Psoas muscle (tissue), 8 donors: ENCODE data around the gene DAPK3. TPM values are rescaled to one million over a fixed set of nuclear protein-coding genes. Genes with fewer than 3 reads are reported as not detected.
"Not testable (repeated sequence)": the region's sequence is repeated elsewhere in the genome, so short reads cannot be mapped to it uniquely, and the experiment has no call there.

ENCODE experiments used
- ATAC-seq, 4 donors: fragments of 200-7000 bp; cut with Tn5 transposase; one replicate each; pipeline ENCODE4 v1.9.1; 2020; ENCODE audit warnings: moderate library complexity in 3 of 4, mild to moderate bottlenecking in 2 of 4
- DNase-seq, 2 donors: peaks; one replicate each; pipeline ENCODE4 v3.0.0-alpha.2; 2020
- H3K27ac ChIP-seq: fragments of 200-600 bp; one replicate; pipeline ENCODE4 v1.8.0; 2022
- H3K27me3 ChIP-seq, 3 donors: fragments of 200-600 bp in 1 of 3; one replicate each; pipeline versions ENCODE4 v1.6.1 to v1.8.0; 2013 to 2022; ENCODE audit warnings: low read length in 2 of 3, mild to moderate bottlenecking in 2 of 3, moderate library complexity in 1 of 3; ENCODE audit not compliant: insufficient read depth in 3 of 3
- H3K36me3 ChIP-seq, 2 donors: fragments of 200-600 bp in 1 of 2; one replicate each; pipeline versions ENCODE4 v1.6.1 to v1.8.0; 2013 to 2022; ENCODE audit warnings: low read depth in 1 of 2, mild to moderate bottlenecking in 1 of 2, moderate library complexity in 1 of 2; ENCODE audit not compliant: insufficient read depth in 1 of 2
- H3K4me1 ChIP-seq: fragments of 200-600 bp; one replicate; pipeline ENCODE4 v1.8.0; 2022
- H3K4me3 ChIP-seq: fragments of 200-600 bp; one replicate; pipeline ENCODE4 v1.8.0; 2022; ENCODE audit warnings: mild to moderate bottlenecking
- H3K9me3 ChIP-seq: fragments of 200-600 bp; one replicate; pipeline ENCODE4 v1.8.0; 2022
- CTCF ChIP-seq: fragments of 200-600 bp; IDR thresholded peaks from one replicate; pipeline ENCODE4 v1.8.0; 2022; ENCODE audit warnings: antibody characterized with exemption
- WGBS, 3 donors: extraction: QIAGEN DNeasy Blood & Tissue Kit; methylation state at CpG; one replicate each; pipeline versions ENCODE4 v1.1.6 to v1.1.7; 2013; 5-methylcytosine and 5-hydroxymethylcytosine counted together
- intact Hi-C, 2 donors: fragments of 100-400 bp; cut with DNase I; formaldehyde crosslinking; loops; one replicate each; pipeline versions ENCODE4 v1.11.0 to v1.14.2; 2022
- polyA plus RNA-seq, 3 donors: library from polyadenylated mRNA; stranded (reverse); fragments of 200-250 nt; gene quantifications; one replicate each; pipeline ENCODE4 v1.2.3, GENCODE V29; 2013
- total RNA-seq, 4 donors: library from RNA; stranded (reverse); fragmentation: NEBNext Ultra II Directional in 2 of 4; extraction: Animal tissue kit (Norgen Biotek cat#: 25700) in 2 of 4; gene quantifications; one replicate each; pipeline versions ENCODE4 v1.2.1 to v1.2.4, GENCODE V29; 2021 to 2023
- donor health status: healthy with polysubstance abuse.
- donor health status: DM: no; HTN: no; CAD: no; lungs with moderate emphysema.
- donor health status: Bipolar disorder and iron deficiency.
- donor health status: healthy.
- donor health status: DM: yes; HTN: yes; CAD: no.
- donor health status: DM: no; HTN: no; CAD: no.
- donor health status: DM: no; HTN: no; CAD: no.
- donor health status: DM: yes; HTN: yes; CAD: no.

Gene DAPK3
- total and polyA plus RNA-seq, 7 donors: 92.6 to 176 (median 142) TPM

DNA sequence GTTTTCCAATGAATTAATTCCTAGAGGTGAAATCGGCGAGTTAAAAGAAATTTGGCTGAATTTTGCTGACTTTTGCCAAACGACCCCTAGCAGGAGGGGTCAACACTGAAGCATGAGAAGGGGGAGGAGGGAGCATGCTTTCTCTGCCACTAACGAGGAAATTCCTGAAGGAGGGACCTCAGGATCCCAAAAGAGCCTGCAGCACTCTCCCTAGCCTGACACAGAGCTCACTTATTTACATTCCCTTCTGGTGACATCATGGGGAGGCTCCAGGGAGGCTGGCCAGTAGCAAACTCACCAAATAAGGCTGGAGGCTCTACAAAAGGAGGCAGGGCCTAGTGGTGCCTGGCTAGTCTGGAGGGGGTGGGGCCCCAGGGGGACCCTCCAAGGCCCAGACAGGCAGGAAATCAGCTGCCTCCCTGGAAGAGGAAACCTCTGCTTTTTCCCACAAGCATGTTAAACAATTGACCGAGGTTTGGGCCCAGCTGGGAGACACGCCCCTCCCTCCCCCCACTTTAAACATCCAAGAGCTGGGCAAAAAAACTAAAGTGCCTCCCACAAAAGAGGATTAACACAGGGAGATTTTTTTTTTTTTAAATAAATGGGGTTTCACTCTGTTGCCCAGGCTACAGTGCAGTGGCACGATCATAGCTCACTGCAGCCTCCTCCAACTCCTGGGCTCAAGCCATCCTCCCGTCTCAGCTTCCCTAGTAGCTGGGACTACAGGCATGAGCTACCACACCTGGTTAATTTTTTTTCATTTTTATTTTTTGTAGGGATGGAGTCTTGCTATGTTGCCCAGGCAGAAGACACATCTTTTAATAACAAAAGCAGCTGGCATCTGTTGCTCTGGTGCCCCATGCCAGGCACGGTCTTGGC is 2.1 kb downstream of the DAPK3 start:
- no peaks in the 10 kb centered on the region for H3K27me3 ChIP-seq

DNA sequence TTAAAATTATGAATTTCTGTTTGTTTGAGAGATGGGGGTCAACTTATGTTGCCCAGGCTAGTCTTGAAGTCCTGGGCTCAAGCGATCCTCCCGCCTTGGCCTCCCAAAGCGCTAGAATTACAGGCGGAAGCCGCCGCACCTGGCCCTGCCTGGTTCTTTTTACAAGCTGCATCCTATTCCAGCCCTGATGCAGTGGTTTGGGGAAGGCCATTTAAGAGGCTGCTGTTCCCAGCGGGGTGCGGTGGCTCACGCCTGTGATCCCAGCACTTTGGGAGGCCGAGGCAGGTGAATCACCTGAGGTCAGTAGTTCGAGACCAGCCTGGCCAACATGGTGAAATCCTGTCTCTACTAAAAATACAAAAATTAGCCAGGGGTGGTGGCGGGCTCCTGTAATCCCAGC is 2.9 kb downstream of the DAPK3 start:
- ATAC-seq, H3K9me3 ChIP-seq, H3K27me3 ChIP-seq, intact Hi-C loops: not testable (repeated sequence)
- Histone ChIP-seq H3K36me3 (peaks cover 7 to 59% of the 10 kb centered on the region in 2 donors), H3K27ac (peak overlapping the region; percentile 99), H3K4me3 (peak overlapping the region; percentile 96), H3K4me1 (peaks cover 47% of the 10 kb centered on the region)
- 85 to 88% (median 87%) methylated on average over 12 of the region's 12 CpGs for WGBS, 3 donors
- peak in 1 of 2 donors; percentile 19 for DNase-seq

More for the DNA sequence above, 2.1 kb downstream of the DAPK3 start:
- peak; percentile 66 to 77 (median 73) for ATAC-seq
- H3K4me3 ChIP-seq: peak overlapping the region; percentile 96
- no peaks in the 10 kb centered on the region for H3K9me3 ChIP-seq
- intact Hi-C loops: no loop called here
- peaks cover 47% of the 10 kb centered on the region for H3K4me1 ChIP-seq
- 10 to 17% (median 14%) methylated on average over 9 of the region's 9 CpGs for WGBS, 3 donors
- H3K27ac ChIP-seq: peak overlapping the region; percentile 99
- H3K36me3 ChIP-seq: peaks cover 3 to 51% of the 10 kb centered on the region in 2 donors
- DNase-seq: peak; percentile 84 to 90
- no peak for TF ChIP-seq CTCF

DNA sequence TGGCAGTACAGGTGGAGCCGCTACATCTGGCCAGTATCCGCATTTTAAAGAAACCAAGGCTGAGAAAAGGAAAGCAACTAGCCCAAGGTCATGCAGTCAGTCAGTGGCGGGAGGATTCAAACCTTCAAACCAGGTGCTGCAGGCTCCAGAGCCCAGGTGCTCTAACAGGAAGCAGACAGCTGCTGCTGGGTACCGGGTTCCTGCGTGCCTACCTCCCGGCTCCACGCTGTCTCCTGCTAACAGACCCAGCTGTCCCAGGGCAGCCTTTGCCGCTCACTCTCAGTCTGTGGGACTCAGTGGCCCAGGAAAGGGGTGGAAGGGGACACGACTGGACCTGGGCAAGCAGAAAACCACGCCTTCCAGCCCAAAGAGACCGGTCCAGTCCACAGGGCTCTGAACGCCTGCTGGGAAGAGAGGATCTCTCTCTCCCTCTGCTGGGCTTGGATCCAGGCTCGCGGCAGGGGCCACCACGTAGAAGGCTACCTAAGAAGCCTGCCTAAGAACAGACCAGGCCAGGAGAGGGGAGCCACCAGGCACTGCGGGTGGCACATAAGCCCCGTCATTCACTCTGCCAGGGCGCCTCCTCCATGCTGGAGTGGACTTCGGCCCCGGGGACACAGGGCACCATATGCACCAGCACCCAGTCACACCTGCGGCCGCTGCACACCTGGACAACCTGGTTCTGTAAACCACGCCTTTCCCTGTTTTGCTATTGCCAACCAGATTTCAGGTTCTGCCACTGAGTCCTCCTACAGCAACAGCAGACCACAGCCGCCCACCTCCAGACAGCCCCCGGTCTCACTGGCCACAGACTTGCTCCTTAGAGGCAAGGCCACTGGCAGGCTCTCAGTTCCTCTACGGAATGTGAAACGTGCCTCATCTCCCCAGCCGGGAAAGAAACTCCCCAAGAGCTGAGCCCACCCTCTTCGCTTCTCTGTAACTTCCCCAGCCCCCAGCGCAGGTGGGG is 4.6 kb downstream of the DAPK3 start:
- Histone ChIP-seq H3K9me3 (no peaks in the 10 kb centered on the region), H3K36me3 (peaks cover 7 to 69% of the 10 kb centered on the region in 2 donors), H3K4me3 (peak overlapping the region; percentile 96), H3K27me3 (no peaks in the 10 kb centered on the region), H3K27ac (peak overlapping the region; percentile 99), H3K4me1 (peaks cover 51% of the 10 kb centered on the region)
- peak in 1 of 2 donors; percentile 25 for DNase-seq
- intact Hi-C loops: no loop called here
- TF ChIP-seq CTCF: no peak
- 67 to 82% (median 77%) methylated on average over 30 of the region's 30 CpGs for WGBS, 3 donors
- ATAC-seq: no peak

DNA sequence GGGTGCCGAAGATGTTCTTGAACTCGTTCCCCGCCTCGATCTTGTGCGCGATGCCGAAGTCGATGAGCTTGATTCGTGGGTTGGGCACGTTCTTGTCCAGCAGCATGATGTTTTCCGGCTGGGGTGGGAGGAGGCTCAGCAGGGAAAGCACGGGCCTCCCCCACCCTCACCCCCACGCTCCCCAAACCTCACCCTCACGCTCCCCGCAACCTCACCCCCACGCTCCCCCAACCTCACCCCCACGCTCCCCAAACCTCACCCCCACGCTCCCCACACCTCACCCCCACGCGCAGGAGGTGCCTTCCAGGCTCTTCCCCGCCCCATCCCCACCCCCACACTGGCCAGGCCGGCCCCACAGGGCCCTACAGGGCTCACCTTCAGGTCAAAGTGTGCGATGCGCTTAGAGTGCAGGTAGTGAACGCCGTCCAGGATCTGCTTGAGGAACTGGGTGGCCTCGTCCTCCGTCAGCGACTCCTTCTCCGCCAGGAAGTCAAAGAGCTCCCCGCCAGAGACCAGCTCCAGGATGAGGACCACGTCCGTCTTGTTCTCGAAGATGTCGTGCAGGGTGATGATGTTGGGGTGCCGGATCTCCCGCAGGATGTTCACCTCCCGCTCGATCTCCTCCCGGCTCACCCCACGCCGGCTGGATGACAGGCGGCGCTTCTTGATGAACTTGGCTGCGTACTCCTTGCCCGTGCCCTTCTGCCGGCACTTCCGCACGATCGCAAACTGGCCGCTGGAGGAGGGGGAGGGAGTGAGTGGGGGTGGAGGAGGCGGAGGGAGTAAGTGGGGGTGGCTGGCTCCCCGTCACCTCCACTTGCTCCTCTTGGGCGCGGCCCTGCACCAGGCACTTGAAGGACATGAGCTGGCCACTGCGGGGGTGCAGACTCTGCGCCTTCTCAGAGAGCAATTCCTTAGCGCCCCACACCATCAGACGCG is 6.4 kb downstream of the DAPK3 start:
- no peaks in the 10 kb centered on the region for H3K27me3 ChIP-seq
- 84 to 90% (median 84%) methylated on average over 50 to 60 of the region's 60 CpGs for WGBS, 3 donors
- DNase-seq (peak in 1 of 2 donors; percentile 24), ATAC-seq (no peak)
- H3K36me3 ChIP-seq: peaks cover 7 to 87% of the 10 kb centered on the region in 2 donors
- H3K4me1 ChIP-seq: peaks cover 44% of the 10 kb centered on the region
- no peak for TF ChIP-seq CTCF
- peak overlapping the region; percentile 99 for H3K27ac ChIP-seq
- intact Hi-C loops: no loop called here
- no peak overlapping the region for H3K4me3 ChIP-seq
- no peaks in the 10 kb centered on the region for H3K9me3 ChIP-seq
